ENCODE measurements around the gene CDC42EP4.

GRCh38 chr17:73348018-73348828 is 36.4 kb upstream of the CDC42EP4 start:
- TF ChIP-seq, protein P1, sequence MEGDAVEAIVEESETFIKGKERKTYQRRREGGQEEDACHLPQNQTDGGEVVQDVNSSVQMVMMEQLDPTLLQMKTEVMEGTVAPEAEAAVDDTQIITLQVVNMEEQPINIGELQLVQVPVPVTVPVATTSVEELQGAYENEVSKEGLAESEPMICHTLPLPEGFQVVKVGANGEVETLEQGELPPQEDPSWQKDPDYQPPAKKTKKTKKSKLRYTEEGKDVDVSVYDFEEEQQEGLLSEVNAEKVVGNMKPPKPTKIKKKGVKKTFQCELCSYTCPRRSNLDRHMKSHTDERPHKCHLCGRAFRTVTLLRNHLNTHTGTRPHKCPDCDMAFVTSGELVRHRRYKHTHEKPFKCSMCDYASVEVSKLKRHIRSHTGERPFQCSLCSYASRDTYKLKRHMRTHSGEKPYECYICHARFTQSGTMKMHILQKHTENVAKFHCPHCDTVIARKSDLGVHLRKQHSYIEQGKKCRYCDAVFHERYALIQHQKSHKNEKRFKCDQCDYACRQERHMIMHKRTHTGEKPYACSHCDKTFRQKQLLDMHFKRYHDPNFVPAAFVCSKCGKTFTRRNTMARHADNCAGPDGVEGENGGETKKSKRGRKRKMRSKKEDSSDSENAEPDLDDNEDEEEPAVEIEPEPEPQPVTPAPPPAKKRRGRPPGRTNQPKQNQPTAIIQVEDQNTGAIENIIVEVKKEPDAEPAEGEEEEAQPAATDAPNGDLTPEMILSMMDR (IDR thresholded peaks at IDR 0.05) = no peak
- TF ChIP-seq POLR2AphosphoS5 (IDR thresholded peaks at IDR 0.05) = no peak
